Stimulated activated CD8-positive, alpha-beta memory T cell treated with anti-CD3 and anti-CD28 coated beads, Interleukin-15, amount 100 ng/mL, for 4 hours (primary cell): Measurements from ENCODE around the gene C19orf38.
"Not testable (repeated sequence)": the region's sequence is repeated elsewhere in the genome, so short reads cannot be mapped to it uniquely, and the experiment has no call there.

Experiments
- DNase-seq, 2 donors: peaks; one replicate each; pipeline ENCODE4 v3.0.0-alpha.2; 2020; ENCODE audit warnings: low read depth in 2 of 2

Gene C19orf38

DNA sequence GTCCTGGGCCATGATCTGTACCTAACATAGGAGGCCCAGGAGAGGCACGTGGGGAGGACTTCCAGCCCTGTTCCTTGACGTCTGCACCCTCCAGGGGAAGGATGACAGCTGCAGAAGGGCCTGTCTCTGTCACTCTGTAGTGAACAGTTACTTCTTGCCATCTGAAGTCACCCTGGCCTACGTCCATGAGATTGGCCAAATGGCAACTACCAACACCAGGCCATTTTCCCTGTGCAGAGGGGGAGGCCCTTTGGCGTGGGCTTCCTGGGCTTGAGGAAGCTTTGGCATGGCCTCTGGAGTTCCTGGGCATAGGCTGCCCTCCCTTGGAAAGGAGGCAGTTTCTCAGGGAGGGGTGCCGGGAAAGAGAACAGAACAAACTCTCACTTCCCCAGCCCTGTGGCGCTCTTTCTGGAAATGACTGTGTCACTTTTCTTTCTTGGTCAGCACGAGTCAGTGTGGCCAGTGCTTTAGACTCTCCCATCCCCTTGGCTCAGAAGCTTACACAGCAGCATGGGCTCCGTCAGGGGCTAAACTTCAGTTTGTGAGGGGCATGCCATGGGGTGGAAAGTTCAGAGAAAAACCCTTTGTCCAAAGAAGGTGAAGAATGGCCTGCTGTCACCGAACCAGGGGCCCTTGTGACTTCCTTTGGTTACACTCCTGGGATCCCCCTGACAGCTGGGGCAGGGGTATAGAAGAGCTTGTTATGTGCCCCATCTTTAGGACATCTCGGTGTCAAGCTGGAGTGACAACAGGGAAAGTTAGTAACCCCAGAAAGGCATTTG lies 28.4 kb downstream of the C19orf38 start:
- no peak for DNase-seq

DNA sequence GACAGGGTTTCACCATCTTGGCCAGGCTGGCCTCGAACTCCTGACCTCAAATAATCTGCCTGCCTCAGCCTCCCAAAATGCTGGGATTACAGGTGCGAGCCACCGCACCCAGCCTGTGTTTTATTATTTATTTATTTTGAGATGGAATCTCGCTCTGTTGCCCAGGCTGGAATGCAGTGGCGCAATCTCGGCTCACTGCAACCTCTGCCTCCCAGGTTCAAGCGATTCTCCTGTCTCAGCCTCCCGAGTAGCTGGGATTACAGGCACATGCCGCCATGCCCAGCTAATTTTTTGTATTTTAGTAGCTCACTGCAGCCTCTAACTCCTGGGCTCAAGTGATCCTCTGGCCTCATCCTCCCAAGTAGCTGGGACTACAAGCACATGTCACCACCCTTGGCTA lies 29.4 kb downstream of the C19orf38 start:
- not testable (repeated sequence) for DNase-seq

DNA sequence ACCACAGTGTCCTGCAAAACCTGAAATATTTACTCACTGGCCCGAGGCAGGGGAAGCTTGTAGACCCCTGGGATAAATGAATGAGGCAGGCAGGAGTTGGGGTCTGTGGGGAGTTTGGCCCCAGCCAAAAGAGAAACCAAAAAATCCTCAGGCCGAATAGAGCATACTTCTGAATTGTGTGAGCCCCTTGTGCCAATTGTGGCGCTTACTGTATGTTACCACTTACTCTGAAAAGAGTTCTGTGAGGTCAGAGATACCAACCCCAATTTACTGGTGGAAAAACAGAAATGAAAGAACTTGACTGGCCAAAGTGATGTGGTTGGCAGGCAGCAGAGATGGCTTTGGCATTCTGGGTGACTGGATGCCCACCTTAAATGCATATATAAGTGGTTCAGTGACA lies 30.0 kb downstream of the C19orf38 start:
- no peak for DNase-seq

DNA sequence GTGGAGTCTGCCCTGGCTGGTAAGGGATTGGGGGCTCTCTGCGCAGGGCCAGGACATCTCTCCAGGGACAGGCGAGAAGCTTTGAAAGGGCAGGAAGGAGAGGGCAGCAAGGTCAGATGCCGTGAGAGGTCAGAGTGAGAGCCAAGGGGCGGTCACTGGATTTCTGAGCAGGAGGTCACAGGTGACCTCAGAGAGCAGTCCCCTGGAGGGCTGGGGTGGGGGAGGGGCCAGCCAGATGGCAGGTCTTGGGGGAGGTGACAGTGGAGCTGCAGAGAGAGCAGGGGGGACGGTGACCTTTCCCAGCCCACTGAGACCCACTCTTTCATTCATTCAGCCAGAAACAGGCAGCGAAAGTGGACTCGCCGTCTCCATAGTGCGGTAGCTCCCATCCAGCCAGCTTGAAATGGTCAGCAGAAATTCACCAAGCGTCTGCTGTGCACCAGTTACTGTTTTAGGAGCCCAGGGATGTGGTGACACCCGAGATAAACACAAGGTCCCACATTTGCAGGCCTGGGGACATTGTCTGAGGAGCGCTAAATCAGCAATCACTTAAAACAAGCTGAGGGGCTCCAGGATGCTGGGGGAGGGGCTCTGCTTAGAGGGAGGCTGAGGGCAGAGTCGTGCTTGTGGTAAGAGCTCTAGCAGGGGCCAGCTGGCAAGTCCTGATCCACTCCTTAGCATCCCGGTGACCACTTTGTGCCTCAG lies 33.3 kb downstream of the C19orf38 start:
- DNase-seq: no peak

DNA sequence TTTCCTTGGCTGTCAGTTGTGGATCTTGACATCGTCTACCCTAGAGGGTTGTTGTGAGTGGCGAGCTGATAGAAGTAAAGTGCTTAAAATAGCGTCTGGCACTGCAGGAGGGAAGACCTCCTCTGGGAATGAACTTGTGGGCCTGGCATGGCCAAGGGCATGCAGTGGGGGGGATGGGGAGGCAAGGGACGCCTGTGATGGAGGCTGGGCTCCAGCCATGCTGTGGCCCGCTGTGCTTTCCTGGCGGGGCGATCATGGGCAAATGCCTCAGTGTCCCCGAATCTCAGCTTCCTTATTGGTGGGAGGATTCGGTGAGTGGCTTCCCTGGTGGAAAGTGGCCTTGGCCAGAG lies 33.9 kb downstream of the C19orf38 start:
- DNase-seq: no peak

DNA sequence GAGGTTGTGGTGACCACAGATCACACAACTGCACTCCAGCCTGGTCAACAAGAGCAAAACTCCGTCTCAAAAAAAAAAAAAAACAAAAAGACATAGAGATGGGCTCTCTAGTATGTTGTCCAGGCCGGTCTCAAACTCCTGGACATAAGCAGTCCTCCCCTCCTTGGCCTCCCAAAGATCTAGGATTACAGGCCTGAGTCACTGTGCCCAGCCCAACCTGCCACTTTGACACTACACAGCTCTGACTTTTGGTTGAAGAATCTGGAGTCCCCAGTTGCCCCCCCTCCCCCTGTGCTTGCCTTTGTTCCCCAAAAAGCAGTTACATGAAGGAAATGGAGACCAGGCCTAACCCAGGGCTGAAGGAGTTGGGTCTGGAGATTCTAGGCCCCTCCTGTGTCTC lies 36.1 kb downstream of the C19orf38 start:
- no peak for DNase-seq

DNA sequence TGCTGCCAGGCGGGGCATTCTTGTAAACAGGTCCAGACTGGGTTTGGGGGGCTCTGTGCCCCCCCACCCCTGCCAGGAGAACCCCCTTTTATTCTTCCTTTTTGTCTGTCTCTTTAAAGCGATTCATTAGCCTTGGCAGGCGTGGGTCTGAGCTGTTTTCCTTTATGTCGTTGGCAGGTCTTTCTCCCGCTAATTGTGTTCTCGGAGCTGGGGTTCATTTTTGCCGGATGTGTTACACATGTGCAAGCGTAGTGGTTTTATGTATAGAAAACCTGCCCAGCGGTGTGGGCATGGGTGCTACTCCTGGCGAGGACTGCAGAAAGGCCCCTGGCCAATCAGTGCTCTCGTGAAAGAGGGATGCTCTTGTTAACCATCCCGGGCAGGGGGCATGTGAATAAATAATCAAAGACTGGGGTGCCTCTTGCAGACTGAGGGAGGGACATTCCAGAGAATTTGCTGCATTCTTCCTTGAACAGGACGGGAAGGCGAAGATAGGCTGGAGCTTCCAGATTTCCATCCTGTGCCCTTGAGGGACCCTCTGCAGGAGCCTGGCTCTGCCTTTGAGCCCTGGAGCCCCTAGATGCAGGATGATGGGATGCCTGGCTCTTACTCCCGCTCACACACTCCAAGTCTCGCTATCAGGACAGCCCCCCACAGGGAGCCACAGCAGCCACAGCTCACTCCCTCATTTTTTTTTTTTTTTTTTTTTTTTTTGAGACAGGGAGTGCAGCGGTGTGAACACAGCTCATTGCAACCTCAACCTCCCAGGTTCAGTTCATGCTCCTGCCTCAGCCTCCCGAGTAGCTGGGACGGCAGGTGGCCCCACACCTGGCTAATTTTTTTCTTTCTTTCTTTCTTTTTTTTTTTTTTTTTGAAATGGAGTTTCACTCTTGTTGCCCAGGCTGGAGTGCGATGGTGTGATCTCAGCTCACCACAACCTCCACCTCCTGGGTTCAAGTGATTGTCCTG lies 37.3 kb downstream of the C19orf38 start:
- DNase-seq: no peak

DNA sequence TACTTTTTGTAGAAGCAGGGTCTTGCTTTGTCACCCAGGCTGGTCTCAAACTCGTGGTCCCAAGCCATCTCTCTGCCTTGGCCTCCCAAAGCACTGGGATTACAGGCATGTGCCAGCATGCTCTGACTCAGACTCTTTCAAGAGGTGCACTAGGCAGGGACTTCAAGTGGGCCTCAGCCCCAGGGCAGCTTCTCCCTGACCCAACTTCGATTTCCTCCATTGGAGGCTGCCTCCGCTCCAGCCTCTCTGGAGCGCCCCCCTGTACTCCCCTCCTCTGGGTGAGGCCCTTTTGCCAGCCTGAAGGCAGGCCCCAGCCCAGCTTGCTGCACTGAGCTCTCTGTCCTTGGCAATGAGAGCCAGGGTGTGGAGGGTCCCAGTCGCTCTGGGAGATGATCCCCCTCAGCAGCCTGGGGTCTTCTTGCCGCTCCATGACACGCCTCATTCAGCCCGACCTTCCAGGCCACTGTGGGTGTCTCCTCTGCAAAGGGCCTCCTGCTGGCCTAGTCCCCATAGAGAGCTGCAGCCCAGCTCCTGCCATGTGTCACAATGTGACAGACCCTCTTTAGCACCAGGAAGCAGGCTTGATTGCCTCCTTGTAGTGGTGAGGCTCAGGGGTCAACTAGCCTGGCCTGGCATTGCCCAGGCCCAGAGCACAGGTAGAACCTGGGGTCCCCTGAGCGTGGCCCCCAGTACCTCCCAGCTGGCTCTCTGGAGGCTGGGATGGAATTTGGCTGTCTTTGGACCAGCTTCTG lies 39.6 kb downstream of the C19orf38 start:
- no peak for DNase-seq

DNA sequence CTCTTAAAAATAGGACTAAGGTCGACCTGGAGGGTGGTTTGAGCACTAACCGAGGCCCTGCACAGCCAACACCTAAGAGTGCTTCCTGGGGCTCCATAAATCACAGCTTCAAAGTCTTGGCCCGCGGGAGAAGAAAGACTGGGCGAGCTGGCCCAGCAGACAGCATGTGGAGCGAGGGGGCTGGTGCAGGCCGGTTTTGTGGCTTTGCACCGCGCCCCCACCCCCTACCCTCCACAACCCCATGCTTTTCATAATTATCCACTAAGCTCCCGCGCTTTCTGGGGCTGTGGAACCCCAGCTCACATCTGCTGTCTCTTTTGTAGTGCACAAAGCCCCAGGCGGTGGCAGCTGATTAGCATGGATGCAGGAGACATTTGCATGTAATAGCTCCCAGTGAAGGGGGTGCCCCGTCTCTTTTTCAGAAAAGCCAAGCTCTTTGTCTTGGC lies 40.2 kb downstream of the C19orf38 start:
- DNase-seq: no peak

DNA sequence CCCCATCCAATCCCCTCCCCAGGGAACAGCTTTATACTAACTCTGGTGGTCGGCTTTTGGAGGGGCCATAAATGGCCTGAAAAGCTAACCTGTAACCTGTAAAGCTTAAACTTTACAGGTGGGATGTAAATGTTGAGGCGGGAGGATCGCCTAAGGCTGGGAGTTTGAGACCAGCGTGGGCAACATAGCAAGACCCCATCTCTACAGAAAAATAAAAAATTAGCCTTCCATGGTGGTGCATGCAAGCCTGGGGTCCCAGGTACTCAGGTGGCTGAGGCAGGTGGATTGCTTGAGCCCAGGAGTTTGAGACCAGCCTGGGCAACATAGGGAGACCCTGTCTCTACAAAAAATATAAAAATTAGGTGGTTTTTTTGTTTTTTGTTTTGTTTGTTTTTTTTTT lies 41.7 kb downstream of the C19orf38 start:
- no peak for DNase-seq

DNA sequence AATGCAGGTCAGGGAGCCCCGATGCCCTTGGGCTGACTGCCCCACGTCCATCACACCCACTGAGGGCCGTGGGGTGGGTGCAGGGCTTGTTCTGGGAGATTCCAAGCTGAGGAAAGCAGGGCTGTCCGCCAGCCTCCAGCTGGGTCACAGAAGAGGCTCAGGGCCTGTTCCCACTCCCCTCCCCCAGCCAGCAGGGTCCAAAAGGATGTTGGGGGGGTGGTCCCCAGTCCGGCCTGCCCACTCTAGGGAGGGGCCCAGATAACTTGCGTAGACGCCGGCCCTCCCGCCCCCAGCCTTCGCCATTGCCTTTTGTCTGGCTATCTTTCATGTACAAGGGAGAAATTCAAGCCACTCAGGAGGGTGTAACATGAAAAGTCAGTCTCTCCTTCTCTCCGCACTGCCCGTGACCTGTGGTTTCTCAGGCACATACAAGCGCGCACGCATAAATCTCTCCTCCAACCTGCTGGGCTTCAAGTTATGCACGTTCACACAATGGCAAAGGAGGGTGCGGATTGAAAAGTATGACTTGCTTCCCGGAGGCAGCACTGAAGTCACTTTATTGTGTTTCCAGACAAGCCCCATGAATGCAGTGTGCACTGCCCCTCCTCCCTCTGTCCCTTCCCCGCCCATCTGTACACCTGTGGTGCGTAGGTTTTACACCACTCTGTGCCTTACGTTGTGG lies 43.3 kb downstream of the C19orf38 start:
- DNase-seq: no peak

DNA sequence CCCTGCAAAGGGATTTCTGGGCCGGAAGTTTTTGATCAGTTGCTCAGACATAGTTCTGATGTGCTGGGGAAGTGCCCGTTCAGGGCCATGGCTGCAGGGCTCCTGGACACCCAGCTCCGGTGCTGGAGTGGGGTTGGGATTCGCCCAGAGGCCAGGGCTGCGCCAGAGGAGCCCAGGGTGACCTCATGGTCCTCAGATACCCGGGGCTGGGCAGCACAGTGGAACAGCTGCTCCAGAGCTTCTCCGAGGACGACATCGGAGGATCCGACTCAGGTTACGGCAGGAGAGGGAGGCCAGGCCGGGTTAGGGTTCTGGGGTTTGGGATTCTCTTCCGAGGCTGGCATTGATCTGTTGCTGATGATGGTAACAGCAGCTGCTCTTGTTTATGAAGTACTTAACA lies 44.0 kb downstream of the C19orf38 start:
- DNase-seq: no peak

DNA sequence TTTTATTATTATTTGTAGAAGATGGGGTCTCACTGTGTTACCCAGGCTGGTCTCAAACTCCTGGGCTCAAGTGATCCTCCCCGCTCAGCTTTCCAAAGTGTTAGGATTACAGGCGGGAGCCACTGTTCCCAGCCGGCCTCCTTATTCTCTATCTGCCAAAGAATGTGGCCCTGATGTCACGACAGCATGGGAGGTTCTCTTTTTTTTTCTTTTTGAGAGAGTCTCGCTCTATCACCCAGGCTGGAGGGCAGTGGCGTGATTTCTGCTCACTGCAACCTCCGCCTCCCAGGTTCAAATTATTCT lies 46.6 kb downstream of the C19orf38 start:
- DNase-seq: no peak

DNA sequence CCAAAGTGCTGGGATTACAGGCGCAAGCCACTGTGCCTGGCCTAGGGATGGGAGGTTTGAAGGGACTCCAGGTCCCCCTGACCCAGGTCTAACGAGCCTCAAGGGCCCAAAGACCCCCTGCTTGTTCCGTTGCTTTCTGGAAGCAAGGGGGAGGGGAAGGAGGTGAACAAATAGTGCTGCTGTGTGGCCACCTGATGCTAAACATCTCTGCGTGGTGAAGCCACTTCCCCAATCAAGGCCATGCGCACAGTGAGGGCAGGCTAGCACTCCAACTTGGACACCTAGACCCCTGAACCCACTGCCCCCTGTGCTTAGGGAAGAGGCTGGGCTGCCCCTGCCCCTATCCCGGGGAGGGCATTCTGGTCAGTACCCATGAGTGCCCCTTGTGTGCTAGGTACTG lies 47.1 kb downstream of the C19orf38 start:
- DNase-seq: no peak

DNA sequence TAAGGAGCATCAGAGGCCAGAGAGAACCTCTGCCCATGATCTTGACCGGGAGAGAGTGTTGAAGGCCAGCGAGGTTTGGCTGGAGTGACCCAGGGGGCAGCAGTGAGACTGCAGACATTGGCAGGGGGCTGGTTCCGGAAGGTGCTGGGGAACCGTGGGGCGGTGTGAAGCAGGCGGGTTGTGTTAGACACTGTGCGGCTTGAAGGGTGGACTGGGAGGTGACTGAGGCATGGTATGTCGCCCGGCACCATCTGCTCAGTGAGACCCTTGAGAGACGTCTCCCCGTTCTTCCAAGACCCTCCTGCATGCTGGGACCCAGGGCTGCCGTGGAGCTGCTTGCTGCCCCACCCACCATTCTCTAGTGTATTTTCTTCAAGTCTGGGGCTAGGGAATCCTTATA lies 47.7 kb downstream of the C19orf38 start:
- DNase-seq: no peak

DNA sequence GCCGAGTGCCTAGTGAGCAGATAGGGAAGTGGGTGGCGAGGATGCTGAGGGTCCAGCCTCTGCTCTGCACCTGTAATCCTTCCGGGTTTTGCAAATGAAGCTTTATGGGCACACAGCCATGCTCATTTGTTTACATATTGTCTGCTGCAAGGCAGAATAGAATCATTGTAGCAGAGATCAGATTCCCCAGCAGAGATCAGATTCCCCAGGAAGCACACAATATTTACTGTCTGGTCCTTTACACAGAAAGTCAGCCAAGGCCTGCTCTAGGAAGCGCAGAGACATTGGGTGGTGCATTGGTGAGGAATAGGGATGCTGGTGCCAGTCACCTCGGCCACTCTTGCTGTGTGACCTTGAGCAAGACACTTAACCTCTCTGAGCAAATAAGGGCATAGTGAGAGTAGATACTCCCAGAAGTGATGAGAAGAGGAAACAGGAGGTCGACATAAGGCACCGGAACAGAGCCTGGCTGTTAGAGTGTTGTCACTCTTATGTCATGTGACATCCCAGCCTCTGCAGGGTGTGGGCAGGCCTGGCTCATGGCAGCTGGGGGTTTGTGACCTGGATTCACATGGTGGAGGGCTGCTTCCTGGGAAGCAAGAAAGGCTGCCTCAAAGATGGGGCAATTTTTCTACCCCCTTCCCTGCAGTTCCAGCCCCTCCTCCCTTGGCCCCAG lies 48.8 kb downstream of the C19orf38 start:
- DNase-seq: no peak

DNA sequence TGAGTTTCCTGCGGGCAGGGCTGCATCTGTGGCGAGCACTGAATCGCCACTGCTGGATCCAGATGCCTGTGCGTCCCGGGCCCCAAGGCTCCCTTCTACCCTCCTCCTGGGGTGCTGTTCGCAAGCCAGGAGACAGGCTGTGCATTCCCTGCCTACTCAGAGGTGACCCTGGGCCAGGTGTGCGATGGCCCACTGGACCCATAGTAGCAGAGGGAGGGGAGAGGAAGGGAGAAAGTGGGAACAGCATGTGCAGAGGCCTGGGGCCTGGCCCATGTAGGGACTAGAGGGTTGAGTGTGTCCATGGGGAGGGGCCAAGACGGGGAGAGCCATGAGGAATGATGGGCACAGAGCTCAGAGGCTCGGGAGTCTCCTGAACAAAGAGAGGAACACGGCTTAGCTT lies 50.4 kb downstream of the C19orf38 start:
- DNase-seq: no peak

DNA sequence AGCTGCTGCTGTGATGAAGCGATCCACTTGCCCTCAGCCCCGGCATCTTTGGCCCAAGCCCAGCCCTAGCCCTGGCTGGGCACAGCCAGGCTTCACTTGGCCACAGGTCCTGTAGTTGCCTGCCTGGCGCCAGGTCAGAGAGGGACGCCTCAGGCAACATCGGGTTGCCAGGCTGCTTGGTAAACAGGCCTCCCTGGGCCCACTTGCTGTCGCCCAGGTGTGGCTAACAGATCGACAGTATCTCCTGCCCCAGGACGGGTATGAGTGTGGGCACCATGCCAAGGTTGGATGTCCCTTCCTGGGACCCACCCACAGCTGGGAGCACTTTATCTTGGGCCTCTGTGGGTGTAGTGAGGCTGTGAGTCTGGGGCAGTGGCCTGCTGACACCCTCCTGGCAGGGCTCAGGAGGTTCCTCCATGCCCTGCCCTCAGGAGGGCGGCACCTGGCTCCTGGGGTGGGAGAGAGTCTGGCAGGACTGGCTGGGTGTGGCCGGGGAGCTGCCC lies 51.0 kb downstream of the C19orf38 start:
- no peak for DNase-seq

DNA sequence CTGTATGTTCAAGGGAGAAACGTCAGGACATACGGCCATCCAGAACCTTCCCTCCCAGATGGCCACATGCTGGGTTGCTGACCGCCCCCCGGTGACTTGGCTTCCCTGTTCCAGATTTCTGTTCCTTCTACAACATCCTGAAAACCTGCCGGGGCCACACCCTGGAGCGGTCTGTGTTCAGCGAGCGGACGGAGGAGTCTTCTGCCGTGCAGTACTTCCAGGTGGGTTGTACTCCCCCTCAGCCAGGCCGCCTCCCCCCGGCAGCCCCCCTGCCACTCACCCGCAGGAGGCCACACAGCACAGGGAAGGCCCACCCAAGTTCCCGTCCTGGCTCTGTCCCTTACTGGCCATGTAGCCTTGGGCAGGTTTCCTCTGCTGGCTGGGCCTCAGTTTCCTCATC lies 59.7 kb downstream of the C19orf38 start:
- no peak for DNase-seq

DNA sequence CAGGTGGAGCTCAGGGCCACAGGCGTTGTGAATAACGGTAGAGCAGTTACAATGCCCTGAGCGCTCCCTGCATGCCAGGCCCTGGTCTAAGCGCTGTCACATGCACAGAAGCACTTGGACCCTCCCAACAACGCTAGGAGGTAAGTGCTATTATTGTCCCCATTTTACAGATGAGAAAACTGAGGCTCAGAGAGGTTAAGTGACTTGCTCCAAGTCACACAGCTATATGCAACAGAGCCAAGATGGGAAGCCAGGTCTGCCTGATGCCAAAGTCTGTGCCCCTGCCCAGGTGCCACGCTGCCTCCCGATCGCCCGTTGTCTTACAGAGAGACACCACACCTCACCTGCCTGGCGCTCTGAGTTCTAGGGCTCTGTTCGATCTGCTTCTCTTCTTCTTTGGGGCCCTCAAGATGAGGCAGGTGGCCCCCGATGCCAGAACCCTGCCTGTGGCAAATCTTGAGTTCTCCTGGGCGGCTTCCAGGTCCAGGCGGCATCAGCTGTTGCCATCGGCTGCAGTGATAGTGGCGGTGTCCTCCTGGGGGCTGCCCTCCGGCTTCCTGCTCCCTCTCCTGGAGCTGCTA lies 60.3 kb downstream of the C19orf38 start:
- DNase-seq: no peak
